ENCODE measurements around the gene MRPL2.

Gene MRPL2

GRCh38 chr6:43020847-43021246 is 38.4 kb downstream of the MRPL2 start (continued):
- TF ChIP-seq ZNF549 (tag by site-specific recombination; IDR thresholded peaks at IDR 0.05), result no peak
- TF ChIP-seq SALL2 (tag by site-specific recombination; IDR thresholded peaks at IDR 0.05; ENCODE audit: borderline replicate concordance), result no peak
- 0 out of 2 replicates have a peak, but pooled peaks have one; percentile 15 for TF ChIP-seq ZNF701 (tag by site-specific recombination; IDR thresholded peaks at IDR 0.05)
- peak; percentile 68; the same call in 1 of the 2 replicates for TF ChIP-seq ZNF398 (tag by site-specific recombination; IDR thresholded peaks at IDR 0.05)
- TF ChIP-seq ZBTB1 (tag by site-specific recombination; IDR thresholded peaks at IDR 0.05), result no peak
- TF ChIP-seq KLF9 (tag by site-specific recombination; IDR thresholded peaks at IDR 0.05; ENCODE audit: low read depth), result no peak
- TF ChIP-seq ZIC2 (tag by site-specific recombination; IDR thresholded peaks at IDR 0.05), result no peak
- no peak for TF ChIP-seq ZNF488 (tag by site-specific recombination; IDR thresholded peaks at IDR 0.05)
- no peak for TF ChIP-seq ZNF214 (tag by site-specific recombination; IDR thresholded peaks at IDR 0.05; ENCODE audit: borderline replicate concordance)

GRCh38 chr6:43020052-43020705 is 39.1 kb downstream of the MRPL2 start:
- CTCF ChIA-PET, result interaction anchor here (0.5 to 2.3 kb wide), 7 partner anchors 10 to 314 kb away, joined by 3 to 11 read pairs (median 4); no protein-coding TSS in a partner anchor
- H3K4me3 ChIP-seq (ENCODE audit: low read depth, low read length), result no peak overlapping the region

DNA sequence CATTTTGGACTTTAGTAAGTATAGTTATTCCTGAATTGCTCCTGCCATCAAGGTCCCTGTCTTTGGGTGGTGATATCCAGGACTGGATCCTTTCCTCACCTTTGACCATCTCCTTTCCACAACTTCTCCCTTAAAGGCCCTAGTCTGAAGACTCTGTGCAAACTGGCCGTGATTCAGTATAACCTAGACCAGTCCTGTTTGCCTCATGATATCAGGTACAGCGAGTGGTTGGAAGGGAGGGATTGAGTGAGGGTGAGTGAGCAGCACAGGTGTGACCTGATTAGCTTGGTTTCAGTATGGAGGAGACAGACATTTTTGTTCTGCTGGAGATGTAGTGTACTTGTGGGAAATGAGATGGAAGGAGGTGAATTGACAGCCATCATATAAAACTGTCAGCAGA is 40.1 kb downstream of the MRPL2 start:
- ChIA-PET CTCF (interaction anchor here (0.5 to 2.3 kb wide), 2 partner anchors 9 to 315 kb away, joined by 3 to 11 read pairs; no protein-coding TSS in a partner anchor), POLR2A (interaction anchor here (1.6 to 4.6 kb wide), 2 partner anchors 15 to 35 kb away, joined by 4 to 22 read pairs; partner anchors contain the start of gene PPP2R5D)
- TF ChIP-seq ZNF623 (tag by site-specific recombination; IDR thresholded peaks at IDR 0.05), result no peak
- TF ChIP-seq, protein P1, sequence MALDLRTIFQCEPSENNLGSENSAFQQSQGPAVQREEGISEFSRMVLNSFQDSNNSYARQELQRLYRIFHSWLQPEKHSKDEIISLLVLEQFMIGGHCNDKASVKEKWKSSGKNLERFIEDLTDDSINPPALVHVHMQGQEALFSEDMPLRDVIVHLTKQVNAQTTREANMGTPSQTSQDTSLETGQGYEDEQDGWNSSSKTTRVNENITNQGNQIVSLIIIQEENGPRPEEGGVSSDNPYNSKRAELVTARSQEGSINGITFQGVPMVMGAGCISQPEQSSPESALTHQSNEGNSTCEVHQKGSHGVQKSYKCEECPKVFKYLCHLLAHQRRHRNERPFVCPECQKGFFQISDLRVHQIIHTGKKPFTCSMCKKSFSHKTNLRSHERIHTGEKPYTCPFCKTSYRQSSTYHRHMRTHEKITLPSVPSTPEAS (tag by site-specific recombination; IDR thresholded peaks at IDR 0.05), result no peak
- no peak for TF ChIP-seq ZNF394 (tag by site-specific recombination; IDR thresholded peaks at IDR 0.05; ENCODE audit: borderline replicate concordance)
- no peak for TF ChIP-seq ZNF843 (tag by site-specific recombination; IDR thresholded peaks at IDR 0.05)
- TF ChIP-seq ZNF426 (tag by site-specific recombination; IDR thresholded peaks at IDR 0.05), result no peak
- no peak for TF ChIP-seq ZNF561 (tag by site-specific recombination; IDR thresholded peaks at IDR 0.05; ENCODE audit: borderline replicate concordance)
- no peak for TF ChIP-seq ZNF645 (tag by site-specific recombination; IDR thresholded peaks at IDR 0.05)
- no peak for TF ChIP-seq KLF16 (tag by site-specific recombination; IDR thresholded peaks at IDR 0.05)
- no peak for TF ChIP-seq REPIN1 (tag by site-specific recombination; IDR thresholded peaks at IDR 0.05; ENCODE audit: low read depth)
- TF ChIP-seq, protein P2, sequence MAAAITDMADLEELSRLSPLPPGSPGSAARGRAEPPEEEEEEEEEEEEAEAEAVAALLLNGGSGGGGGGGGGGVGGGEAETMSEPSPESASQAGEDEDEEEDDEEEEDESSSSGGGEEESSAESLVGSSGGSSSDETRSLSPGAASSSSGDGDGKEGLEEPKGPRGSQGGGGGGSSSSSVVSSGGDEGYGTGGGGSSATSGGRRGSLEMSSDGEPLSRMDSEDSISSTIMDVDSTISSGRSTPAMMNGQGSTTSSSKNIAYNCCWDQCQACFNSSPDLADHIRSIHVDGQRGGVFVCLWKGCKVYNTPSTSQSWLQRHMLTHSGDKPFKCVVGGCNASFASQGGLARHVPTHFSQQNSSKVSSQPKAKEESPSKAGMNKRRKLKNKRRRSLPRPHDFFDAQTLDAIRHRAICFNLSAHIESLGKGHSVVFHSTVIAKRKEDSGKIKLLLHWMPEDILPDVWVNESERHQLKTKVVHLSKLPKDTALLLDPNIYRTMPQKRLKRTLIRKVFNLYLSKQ (tag by site-specific recombination; IDR thresholded peaks at IDR 0.05; ENCODE audit: borderline replicate concordance), result no peak
- TF ChIP-seq ZNF621 (tag by site-specific recombination; IDR thresholded peaks at IDR 0.05), result no peak
- TF ChIP-seq YY1 (tag by site-specific recombination; IDR thresholded peaks at IDR 0.05), result no peak
- TF ChIP-seq ZNF530 (tag by site-specific recombination; IDR thresholded peaks at IDR 0.05; ENCODE audit: low read depth), result no peak
- no peak for TF ChIP-seq ZNF558 (tag by site-specific recombination; IDR thresholded peaks at IDR 0.05)
- TF ChIP-seq ZNF791 (tag by site-specific recombination; IDR thresholded peaks at IDR 0.05), result no peak
- no peak for TF ChIP-seq SP3 (tag by site-specific recombination; IDR thresholded peaks at IDR 0.05)
- no peak overlapping the region for H3K27ac ChIP-seq (ENCODE audit: extremely low read depth, low read depth, low read length)
- H3K36me3 ChIP-seq (ENCODE audit: control insufficient read depth in 2 of 2, insufficient read depth in 1 of 2, low read length in 2 of 2), result peaks cover 40 to 62% of the 10 kb centered on the region in 2 experiments
- peaks cover 15% of the 10 kb centered on the region for H3K4me1 ChIP-seq (ENCODE audit: control insufficient read depth, insufficient read depth, low read length)
- H3K9me3 ChIP-seq (ENCODE audit: control insufficient read depth, insufficient read depth, low read depth, low read length), result no peaks in the 10 kb centered on the region
- H3K4me3 ChIP-seq (ENCODE audit: low read depth, low read length), result no peak overlapping the region

More at GRCh38 chr6:43020052-43020705, 39.1 kb downstream of the MRPL2 start:
- peaks cover 45 to 72% of the 10 kb centered on the region in 2 experiments for H3K36me3 ChIP-seq (ENCODE audit: control insufficient read depth in 2 of 2, insufficient read depth in 1 of 2, low read length in 2 of 2)
- H3K27ac ChIP-seq (ENCODE audit: extremely low read depth, low read depth, low read length), result peak overlapping the region; percentile 86
- no peaks in the 10 kb centered on the region for H3K9me3 ChIP-seq (ENCODE audit: control insufficient read depth, insufficient read depth, low read depth, low read length)
- TF ChIP-seq ZFHX2 (tag by site-specific recombination; conservative IDR thresholded peaks at IDR 0.05), result peak; percentile 76
- TF ChIP-seq ZNF175 (tag by site-specific recombination; IDR thresholded peaks at IDR 0.05), result no peak
- TF ChIP-seq ZNF558 (tag by site-specific recombination; IDR thresholded peaks at IDR 0.05), result peak; percentile 57
- peak; percentile 73 for TF ChIP-seq EGR2 (tag by site-specific recombination; IDR thresholded peaks at IDR 0.05; ENCODE audit: low read depth)
- POLR2A ChIA-PET, result interaction anchor here (1.0 to 9.2 kb wide), 13 partner anchors 6 to 124 kb away, joined by 3 to 66 read pairs (median 8); partner anchors contain the start of genes CNPY3, CUL7, KLC4 and KLHDC3
- H3K4me1 ChIP-seq (ENCODE audit: control insufficient read depth, insufficient read depth, low read length), result peaks cover 11% of the 10 kb centered on the region

Measured in HEK293 (cell line).